Stomach (tissue), 4 donors: ENCODE results near the gene SPTLC2.

Experiments
- EP300 ChIP-seq: sonication (generic); formaldehyde crosslinking; IDR thresholded peaks from one replicate; pipeline ENCODE4 v1.6.1; 2017; ENCODE audit warnings: antibody characterized with exemption
- POLR2A ChIP-seq, 4 donors: fragments of 450-650 bp; IDR thresholded peaks; one replicate each; pipeline ENCODE4 v1.6.1; 2016; ENCODE audit warnings: antibody characterized with exemption in 4 of 4, control low read depth in 2 of 4, mild to moderate bottlenecking in 1 of 4, moderate library complexity in 1 of 4
- POLR2AphosphoS5 ChIP-seq, 3 donors: sonication (generic); formaldehyde crosslinking; IDR thresholded peaks; one replicate each; pipeline ENCODE4 v1.6.1; 2016; ENCODE audit warnings: antibody characterized with exemption in 3 of 3
- TF ChIP-seq, protein P1 (sequence below), 7 experiments: fragments of 450-650 bp in 4 of 7; fragments of 200-600 bp in 3 of 7; sonication (generic) in 3 of 7; IDR thresholded peaks; one replicate each; pipeline ENCODE4 v1.5.1; 2016 to 2019; ENCODE audit warnings: antibody characterized with exemption in 7 of 7, control low read depth in 2 of 7, mild to moderate bottlenecking in 1 of 7

DNA sequence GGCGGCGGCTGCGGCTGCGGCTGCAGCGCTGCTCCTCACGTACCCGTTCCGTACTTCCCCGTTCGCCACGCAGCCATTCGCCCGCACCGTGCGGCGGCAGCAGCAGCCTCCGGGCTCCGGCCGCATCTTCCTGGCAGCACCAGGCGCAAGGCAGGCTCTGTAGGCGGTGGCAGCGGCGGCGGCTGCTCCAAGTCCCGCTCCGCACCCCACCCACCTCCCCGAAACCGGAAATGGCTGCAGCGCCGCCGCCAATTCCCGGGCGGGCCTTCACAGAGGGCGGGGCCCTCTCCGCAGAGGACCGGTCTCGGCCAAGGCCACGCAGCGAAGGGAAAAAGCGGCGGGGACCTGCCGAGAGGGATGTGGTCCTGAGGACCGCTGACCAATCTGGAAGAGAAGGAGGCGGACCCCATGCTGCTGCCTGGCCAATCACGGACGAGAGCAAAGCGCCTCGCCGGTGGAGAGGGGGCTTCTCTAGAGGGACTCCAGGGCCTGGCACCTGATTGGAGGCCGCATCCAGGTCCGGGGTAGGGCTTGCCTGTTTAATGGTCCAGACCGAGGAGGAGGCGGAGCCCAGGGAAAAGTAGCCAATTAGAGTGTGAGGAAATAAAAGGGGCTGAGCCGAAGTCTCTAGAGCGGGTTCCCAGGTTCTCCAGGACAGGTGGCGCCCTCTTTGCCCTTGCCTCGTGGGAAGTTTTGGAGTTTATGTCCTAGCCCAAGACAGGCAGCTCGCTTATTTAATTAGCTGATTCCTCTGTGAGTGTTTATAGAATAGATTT, at the start of gene SPTLC2:
- TF ChIP-seq, protein P1, sequence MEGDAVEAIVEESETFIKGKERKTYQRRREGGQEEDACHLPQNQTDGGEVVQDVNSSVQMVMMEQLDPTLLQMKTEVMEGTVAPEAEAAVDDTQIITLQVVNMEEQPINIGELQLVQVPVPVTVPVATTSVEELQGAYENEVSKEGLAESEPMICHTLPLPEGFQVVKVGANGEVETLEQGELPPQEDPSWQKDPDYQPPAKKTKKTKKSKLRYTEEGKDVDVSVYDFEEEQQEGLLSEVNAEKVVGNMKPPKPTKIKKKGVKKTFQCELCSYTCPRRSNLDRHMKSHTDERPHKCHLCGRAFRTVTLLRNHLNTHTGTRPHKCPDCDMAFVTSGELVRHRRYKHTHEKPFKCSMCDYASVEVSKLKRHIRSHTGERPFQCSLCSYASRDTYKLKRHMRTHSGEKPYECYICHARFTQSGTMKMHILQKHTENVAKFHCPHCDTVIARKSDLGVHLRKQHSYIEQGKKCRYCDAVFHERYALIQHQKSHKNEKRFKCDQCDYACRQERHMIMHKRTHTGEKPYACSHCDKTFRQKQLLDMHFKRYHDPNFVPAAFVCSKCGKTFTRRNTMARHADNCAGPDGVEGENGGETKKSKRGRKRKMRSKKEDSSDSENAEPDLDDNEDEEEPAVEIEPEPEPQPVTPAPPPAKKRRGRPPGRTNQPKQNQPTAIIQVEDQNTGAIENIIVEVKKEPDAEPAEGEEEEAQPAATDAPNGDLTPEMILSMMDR (IDR thresholded peaks at IDR 0.05) = no peak
- TF ChIP-seq POLR2A (IDR thresholded peaks at IDR 0.05) (peak in 2 of 4 donors; percentile 31 to 80), EP300 (no peak), POLR2AphosphoS5 (IDR thresholded peaks at IDR 0.05) (peak; percentile 52 to 90 (median 88))
